ENCODE data around the gene NOTCH2.

Gene NOTCH2

DNA sequence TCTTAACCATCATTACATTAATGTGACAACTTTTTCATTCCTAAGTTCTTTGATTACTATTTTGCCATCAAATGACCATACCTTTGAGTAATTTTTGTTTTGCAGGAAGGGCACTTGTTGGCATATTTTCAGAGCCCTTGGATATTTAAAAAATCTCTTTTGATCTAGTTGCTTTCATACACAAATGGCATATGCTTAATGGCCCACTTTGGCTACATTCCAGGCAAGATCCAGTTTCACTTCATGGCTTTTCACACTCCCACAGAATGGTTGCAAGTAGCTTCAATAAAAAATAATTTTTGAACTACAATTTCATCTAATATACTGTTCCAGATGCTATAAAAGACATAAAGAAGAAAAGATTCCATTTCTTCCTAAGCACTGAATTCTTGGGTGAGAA is 191.3 kb downstream of the NOTCH2 start:
- no peak for DNase-seq (ENCODE audit: low read depth in 2 of 2)

DNA sequence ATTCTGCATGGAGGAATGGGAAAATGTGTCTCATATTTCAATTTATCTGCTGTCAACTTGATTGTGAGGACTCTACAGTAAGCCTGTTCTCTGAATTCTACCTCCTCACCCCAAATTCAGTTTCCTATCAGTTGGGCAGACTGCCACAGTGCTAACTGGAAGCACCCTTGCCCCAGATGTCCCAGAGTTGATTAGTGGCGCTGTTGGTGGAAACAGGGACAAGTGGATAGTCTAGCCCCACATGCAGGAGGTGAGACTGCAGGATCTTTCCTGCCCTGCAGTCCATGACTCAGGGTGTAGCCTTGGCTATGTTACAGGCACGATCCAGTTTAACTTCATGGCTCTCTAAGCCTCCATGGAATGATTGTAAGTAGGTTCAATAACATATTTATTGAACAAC is 195.3 kb downstream of the NOTCH2 start:
- no peak for DNase-seq (ENCODE audit: low read depth in 2 of 2)

DNA sequence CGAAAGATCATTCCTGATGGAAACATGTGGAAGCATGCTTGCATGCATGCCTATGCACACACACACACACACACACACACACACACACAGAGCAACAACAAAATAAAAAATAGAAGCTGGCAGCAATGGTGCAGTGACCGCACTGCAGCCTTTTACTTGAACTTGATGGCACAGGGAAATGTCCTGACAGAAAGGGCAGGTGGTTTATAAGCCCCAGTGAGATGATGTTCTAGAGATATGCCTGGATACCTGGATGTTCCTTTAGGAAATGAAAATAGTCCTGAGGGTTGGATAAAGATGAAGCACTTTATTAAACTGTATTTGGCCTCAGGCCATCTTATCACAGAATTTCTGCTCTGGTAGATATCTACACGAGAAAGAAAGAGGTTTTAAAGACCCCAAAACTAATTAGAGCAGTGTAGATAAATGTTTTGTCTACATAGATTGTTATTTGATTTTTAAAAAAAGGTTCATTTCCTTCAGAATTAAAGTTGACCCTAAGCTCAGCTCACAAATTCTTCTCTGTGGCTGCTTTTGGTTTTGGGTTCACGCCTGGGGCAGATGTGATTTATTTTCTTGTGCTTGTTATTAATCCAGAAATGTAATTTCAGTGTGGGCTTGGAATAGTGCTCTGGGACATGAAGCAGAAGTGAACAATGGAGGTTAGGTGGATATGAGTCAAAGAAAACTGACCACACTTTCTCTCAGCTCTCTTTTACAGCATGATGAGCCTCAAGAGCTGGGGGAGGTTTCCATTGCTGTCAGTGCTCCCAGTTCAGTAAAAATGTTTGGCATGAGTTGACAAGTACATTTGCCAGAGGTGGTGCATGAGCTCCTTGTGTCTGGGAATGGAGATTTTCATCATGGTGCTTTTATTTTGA is 196.1 kb downstream of the NOTCH2 start:
- DNase-seq (ENCODE audit: low read depth in 2 of 2) = no peak

DNA sequence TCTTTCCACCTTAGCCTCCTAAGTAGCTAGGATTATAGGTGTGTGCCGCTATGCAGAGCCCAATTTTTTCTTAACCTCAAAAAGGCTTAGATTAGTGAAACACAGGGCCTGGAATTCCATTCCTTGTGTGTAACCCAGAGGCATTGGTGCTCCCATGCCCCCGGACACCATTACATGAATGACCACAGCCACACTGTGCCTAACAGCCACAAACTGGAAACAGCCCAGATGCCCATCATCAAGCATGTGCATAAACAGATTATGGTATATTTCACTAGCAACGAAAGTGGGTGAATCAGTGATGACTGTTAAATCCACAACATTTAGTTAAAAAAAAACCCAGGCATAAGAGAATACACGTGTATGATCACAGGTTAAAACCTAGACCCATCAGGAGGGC is 197.6 kb downstream of the NOTCH2 start:
- no peak for DNase-seq (ENCODE audit: low read depth in 2 of 2)

DNA sequence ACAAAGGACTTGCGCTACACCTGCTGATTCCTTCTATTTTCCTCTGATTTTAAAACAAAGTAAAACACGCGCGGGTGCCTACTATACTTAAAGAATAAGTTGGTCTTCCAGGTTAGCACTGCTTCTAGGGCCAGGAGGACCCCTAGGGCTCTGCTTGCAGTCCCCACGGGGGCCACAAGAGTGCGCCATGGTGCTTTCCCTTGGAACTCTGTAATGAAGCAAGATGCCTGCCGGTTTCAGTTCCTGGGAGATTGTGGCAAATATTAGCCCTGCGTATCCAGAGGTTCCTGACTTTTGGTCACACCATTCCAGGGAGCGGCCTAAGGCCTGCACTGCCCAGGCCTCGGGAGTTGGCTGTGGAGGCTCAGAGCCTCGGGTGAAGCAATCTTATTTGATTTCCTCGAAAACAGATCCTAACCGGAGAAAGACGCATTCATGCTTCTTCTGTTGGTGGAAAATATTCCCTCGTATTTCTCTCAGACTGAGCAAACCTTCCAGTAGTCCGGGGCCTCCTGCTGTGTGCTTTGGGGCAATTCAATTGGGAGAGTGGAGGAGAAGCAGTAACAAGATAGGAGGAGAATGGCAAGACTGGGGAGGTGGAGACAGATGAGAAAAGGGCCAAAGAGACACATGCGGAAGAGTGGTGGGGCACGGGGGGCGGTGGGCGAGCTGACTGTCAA is 198.4 kb downstream of the NOTCH2 start:
- peak; percentile 31 to 32 for DNase-seq (ENCODE audit: low read depth in 2 of 2)

DNA sequence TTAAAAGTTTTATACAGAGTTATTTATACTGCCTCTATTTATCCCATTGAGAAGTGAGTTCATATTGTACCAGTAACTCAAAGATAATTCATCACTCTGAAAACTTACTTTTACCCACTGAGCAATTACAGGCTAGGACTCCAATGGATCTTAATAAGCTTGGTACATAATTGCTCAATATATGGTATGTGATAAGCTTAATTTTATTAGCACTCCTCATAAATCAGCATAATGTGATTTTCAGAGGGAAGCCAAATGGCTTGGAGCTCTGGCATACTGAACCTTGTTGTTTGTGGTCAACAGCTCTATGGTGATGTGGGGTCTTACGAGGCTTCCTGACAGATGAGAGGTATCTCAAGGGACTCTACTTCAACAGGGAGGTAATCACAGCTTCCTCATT is 199.5 kb downstream of the NOTCH2 start:
- no peak for DNase-seq (ENCODE audit: low read depth in 2 of 2)

DNA sequence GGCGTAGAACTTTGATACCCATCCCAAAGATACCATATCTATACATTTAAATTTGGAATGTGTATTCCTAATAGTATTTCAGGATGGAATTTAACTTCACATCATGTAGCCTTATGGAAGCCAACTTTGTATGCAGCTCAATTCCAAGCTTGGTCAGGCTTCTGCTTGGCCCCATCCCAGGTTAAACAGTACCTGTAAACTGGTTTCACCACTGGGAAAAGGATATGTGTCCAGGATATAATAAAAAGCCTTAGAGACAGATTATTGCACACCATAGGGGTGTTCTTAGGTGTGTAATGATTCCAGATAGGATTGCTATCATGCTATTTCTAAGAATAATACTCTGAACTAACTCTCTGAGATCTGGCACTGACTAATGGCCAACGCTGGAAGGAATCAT is 201.3 kb downstream of the NOTCH2 start:
- DNase-seq (ENCODE audit: low read depth in 2 of 2) = no peak

DNA sequence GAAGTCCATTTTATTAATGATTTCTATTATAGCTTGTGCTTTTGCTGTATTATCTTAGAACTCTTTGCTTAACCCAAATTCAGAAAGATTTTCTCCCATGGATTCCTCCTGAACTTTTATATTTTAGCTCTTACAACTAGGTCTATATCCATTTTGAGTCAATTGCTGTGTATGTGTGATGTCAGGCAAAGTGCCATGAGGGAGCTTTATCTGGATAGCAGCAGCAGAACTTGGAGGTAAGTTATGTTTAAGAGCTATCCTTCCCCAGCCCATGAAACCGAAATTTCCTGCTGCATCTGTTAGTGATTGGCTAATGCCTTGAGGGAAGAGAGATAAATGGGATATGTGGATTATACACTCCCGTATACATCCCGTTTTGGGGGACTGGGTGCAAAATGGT is 203.0 kb downstream of the NOTCH2 start:
- DNase-seq (ENCODE audit: low read depth in 2 of 2) = no peak

DNA sequence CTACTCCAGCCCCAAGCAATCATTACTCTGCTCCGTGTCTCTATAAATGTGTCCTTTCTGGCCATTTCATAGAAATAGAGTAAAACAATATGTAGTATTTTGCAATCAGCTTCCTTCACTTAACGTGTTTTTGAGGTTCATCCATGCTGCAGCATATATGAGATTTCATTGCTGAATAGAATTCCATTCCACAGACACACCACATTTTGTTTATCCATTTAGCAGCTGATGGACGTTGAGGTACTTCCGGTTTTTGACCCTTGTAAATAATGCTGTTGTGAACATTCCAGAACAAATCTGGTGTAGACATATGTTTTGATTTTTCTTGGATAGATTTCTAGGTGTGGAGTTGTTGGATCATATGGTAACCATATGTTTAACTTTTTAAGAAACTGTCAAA is 203.8 kb downstream of the NOTCH2 start:
- no peak for DNase-seq (ENCODE audit: low read depth in 2 of 2)

DNA sequence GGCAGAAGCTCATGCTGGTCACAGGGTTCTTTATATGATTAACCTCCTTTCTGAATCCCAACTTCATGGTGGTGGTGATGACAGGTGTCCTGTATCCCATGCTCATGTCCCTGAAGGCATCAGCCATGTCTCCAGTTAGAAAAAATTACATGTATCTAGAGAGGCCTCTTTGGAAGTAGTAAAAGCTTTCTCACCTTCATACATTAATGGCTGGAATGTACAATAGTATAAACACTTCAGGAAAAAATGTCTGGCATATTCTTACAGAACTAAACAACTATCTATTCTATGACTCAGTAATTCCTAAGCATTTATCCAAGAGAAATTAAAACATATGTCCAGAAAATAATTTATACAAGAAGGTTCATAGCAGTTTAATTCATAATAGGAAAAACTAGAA is 207.2 kb downstream of the NOTCH2 start:
- no peak for DNase-seq (ENCODE audit: low read depth in 2 of 2)
